Measurements from ENCODE around the gene CNTNAP2. TPM values are rescaled to one million over a fixed set of nuclear protein-coding genes. Genes with fewer than 3 reads are reported as not detected.

CNTNAP2 gene
- total RNA-seq, 1 experiment from 2014 or later: 0.03 TPM

DNA sequence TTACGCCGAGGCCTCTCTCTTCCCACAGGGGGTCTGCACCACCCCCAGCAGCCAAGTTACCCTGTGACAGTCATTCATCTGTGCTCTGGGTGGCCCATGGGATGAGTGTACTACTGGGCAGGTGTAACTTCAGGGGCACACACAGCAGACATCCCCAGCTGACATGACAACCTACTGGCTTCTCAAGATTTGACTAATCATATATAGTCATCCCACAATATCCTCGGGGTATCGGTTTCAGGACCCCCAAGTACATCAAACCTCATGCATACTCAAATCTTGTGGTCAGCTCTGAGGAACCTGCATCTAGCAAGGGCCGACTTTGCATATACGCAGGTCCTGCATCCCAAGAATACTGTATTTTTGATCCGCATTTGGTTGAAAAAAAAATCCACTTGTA lies 2137.0 kb downstream of the CNTNAP2 start:
- DNase-seq (ENCODE audit: low read depth, low spot score) (no peak), ATAC-seq (no peak)
- Histone ChIP-seq H3K4me1 (ENCODE audit: control insufficient read depth, insufficient read depth, low read length) (no peaks in the 10 kb centered on the region), H3K27ac (ENCODE audit: low read length) (no peak overlapping the region), H3K9me3 (ENCODE audit: control insufficient read depth, insufficient read depth, low read depth, low read length) (no peaks in the 10 kb centered on the region; the same call in 1 of the 2 replicates), H3K36me3 (ENCODE audit: control insufficient read depth, insufficient read depth, low read length) (no peaks in the 10 kb centered on the region), H3K27me3 (ENCODE audit: control insufficient read depth, insufficient read depth, low read length) (0 out of 2 replicates have a peak, but pooled peaks cover 3% of the 10 kb centered on the region), H3K4me3 (ENCODE audit: low read depth in 2 of 2, low read length in 2 of 2) (no peak overlapping the region)
- intact Hi-C loops (cut with micrococcal nuclease; ENCODE audit: unreplicated experiment): no loop called here
- BruUV-seq (replicated peaks): no TSS peak
- in situ Hi-C loops (cut with HindIII; ENCODE audit: low pct_unique_long_range_greater_than_20kb, low sequenced_read_pairs): no loop called here
- ChIA-PET POLR2A (no interaction called here), CTCF (no interaction called here)
- TF ChIP-seq, protein P1, sequence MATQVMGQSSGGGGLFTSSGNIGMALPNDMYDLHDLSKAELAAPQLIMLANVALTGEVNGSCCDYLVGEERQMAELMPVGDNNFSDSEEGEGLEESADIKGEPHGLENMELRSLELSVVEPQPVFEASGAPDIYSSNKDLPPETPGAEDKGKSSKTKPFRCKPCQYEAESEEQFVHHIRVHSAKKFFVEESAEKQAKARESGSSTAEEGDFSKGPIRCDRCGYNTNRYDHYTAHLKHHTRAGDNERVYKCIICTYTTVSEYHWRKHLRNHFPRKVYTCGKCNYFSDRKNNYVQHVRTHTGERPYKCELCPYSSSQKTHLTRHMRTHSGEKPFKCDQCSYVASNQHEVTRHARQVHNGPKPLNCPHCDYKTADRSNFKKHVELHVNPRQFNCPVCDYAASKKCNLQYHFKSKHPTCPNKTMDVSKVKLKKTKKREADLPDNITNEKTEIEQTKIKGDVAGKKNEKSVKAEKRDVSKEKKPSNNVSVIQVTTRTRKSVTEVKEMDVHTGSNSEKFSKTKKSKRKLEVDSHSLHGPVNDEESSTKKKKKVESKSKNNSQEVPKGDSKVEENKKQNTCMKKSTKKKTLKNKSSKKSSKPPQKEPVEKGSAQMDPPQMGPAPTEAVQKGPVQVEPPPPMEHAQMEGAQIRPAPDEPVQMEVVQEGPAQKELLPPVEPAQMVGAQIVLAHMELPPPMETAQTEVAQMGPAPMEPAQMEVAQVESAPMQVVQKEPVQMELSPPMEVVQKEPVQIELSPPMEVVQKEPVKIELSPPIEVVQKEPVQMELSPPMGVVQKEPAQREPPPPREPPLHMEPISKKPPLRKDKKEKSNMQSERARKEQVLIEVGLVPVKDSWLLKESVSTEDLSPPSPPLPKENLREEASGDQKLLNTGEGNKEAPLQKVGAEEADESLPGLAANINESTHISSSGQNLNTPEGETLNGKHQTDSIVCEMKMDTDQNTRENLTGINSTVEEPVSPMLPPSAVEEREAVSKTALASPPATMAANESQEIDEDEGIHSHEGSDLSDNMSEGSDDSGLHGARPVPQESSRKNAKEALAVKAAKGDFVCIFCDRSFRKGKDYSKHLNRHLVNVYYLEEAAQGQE (IDR thresholded peaks at IDR 0.05; ENCODE audit: insufficient read depth in 1 of 2, low read depth in 2 of 2, low read length in 1 of 2): no peak
- TF ChIP-seq SIN3A (IDR thresholded peaks at IDR 0.05; ENCODE audit: borderline replicate concordance, insufficient read depth, low read depth, low read length) (no peak), POLR2AphosphoS5 (IDR thresholded peaks at IDR 0.05; ENCODE audit: low read depth, low read length) (no peak), TCF7L2 (IDR thresholded peaks at IDR 0.05; ENCODE audit: low read depth, low read length) (no peak)
- TF ChIP-seq, protein P2, sequence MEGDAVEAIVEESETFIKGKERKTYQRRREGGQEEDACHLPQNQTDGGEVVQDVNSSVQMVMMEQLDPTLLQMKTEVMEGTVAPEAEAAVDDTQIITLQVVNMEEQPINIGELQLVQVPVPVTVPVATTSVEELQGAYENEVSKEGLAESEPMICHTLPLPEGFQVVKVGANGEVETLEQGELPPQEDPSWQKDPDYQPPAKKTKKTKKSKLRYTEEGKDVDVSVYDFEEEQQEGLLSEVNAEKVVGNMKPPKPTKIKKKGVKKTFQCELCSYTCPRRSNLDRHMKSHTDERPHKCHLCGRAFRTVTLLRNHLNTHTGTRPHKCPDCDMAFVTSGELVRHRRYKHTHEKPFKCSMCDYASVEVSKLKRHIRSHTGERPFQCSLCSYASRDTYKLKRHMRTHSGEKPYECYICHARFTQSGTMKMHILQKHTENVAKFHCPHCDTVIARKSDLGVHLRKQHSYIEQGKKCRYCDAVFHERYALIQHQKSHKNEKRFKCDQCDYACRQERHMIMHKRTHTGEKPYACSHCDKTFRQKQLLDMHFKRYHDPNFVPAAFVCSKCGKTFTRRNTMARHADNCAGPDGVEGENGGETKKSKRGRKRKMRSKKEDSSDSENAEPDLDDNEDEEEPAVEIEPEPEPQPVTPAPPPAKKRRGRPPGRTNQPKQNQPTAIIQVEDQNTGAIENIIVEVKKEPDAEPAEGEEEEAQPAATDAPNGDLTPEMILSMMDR (IDR thresholded peaks at IDR 0.05): no peak

DNA sequence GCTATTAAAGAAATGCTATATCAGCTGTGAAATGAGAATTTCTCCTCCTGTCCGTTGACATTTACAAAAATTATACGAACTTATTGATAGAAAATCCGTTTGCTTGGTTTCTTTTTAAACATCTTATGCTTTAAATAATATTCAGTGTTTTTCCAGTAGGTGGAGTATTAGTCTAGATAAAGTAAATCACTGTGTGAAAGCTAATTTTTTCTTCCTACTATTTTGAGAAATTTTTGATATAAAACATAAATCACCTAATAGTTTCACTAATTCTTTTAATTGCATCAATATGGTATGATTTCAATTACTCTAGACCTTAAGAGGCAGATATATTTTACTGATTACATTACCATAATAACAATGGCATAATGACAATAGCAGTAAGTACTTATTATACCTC lies 2138.7 kb downstream of the CNTNAP2 start:
- ChIA-PET POLR2A (no interaction called here), CTCF (no interaction called here)
- no peak for DNase-seq (ENCODE audit: low read depth, low spot score)
- Histone ChIP-seq H3K9me3 (ENCODE audit: control insufficient read depth, insufficient read depth, low read depth, low read length) (no peaks in the 10 kb centered on the region; the same call in 1 of the 2 replicates), H3K4me3 (ENCODE audit: low read depth in 2 of 2, low read length in 2 of 2) (no peak overlapping the region), H3K27me3 (ENCODE audit: control insufficient read depth, insufficient read depth, low read length) (0 out of 2 replicates have a peak, but pooled peaks cover 3% of the 10 kb centered on the region), H3K36me3 (ENCODE audit: control insufficient read depth, insufficient read depth, low read length) (no peaks in the 10 kb centered on the region), H3K27ac (ENCODE audit: low read length) (no peak overlapping the region), H3K4me1 (ENCODE audit: control insufficient read depth, insufficient read depth, low read length) (no peaks in the 10 kb centered on the region)
- ATAC-seq: no peak
- no TSS peak for BruUV-seq (replicated peaks)
- TF ChIP-seq SIN3A (IDR thresholded peaks at IDR 0.05; ENCODE audit: borderline replicate concordance, insufficient read depth, low read depth, low read length) (no peak), POLR2AphosphoS5 (IDR thresholded peaks at IDR 0.05; ENCODE audit: low read depth, low read length) (no peak), TCF7L2 (IDR thresholded peaks at IDR 0.05; ENCODE audit: low read depth, low read length) (no peak)
- TF ChIP-seq, protein P2 (IDR thresholded peaks at IDR 0.05): no peak; the same call in 1 of the 2 replicates
- TF ChIP-seq, protein P1 (IDR thresholded peaks at IDR 0.05; ENCODE audit: insufficient read depth in 1 of 2, low read depth in 2 of 2, low read length in 1 of 2): no peak
- in situ Hi-C loops (cut with HindIII; ENCODE audit: low pct_unique_long_range_greater_than_20kb, low sequenced_read_pairs): no loop called here
- intact Hi-C loops (cut with micrococcal nuclease; ENCODE audit: unreplicated experiment): no loop called here
